SU-DHL-6 (cell line): Measurements from ENCODE around the gene CCM2.

Source experiments
- H2AFZ ChIP-seq: fragments of 200-600 bp; sonication (generic); 2 replicates; pipeline ENCODE4 v1.6.1; 2014; ENCODE audit warnings: low read depth, mild to moderate bottlenecking, moderate library complexity, mixed read lengths, antibody characterized with exemption, low read length; ENCODE audit not compliant: severe bottlenecking
- H3F3A ChIP-seq: fragments of 200-600 bp; shearing (Covaris generic); 2 replicates; pipeline ENCODE4 v1.6.0; 2016; ENCODE audit warnings: antibody characterized with exemption, mild to moderate bottlenecking; ENCODE audit not compliant: insufficient read depth
- H3K27ac ChIP-seq: fragments of 200-600 bp; sonication (generic); 2 replicates; pipeline ENCODE4 v1.5.1; 2016; ENCODE audit warnings: low read depth, mild to moderate bottlenecking, low read length, moderate library complexity, mixed read lengths
- H3K27me3 ChIP-seq: fragments of 200-600 bp; sonication (generic), shearing (Covaris generic); 2 replicates; pipeline ENCODE4 v1.6.0; 2014; ENCODE audit warnings: mild to moderate bottlenecking, low read length
- H3K36me3 ChIP-seq: fragments of 200-600 bp; sonication (generic); 2 replicates; pipeline ENCODE4 v1.6.1; 2014; ENCODE audit warnings: mild to moderate bottlenecking, low read length, mixed read lengths
- H3K4me2 ChIP-seq: fragments of 300-600, 200-600 bp; shearing (Covaris generic), sonication (generic); 2 replicates; pipeline ENCODE4 v1.6.0; 2014; ENCODE audit warnings: low read length, low read depth, mild to moderate bottlenecking; ENCODE audit not compliant: poor library complexity, severe bottlenecking
- H3K4me3 ChIP-seq: fragments of 200-600 bp; sonication (generic); 2 replicates; pipeline ENCODE4 v1.5.1; 2014; ENCODE audit warnings: antibody characterized with exemption, low read length, mild to moderate bottlenecking, mixed read lengths; ENCODE audit not compliant: insufficient read depth, poor library complexity, severe bottlenecking
- H3K79me2 ChIP-seq: fragments of 200-600 bp; sonication (generic); 2 replicates; pipeline ENCODE4 v1.6.1; 2014; ENCODE audit warnings: mild to moderate bottlenecking, low read length, moderate library complexity; ENCODE audit not compliant: insufficient read depth
- H3K9ac ChIP-seq: fragments of 200-600 bp; sonication (generic); 2 replicates; pipeline ENCODE4 v1.7.0; 2014; ENCODE audit warnings: mild to moderate bottlenecking, low read length
- H3K9me2 ChIP-seq: fragments of 200-600 bp; sonication (generic); replicated peaks from 2 replicates; pipeline ENCODE4 v1.6.1; 2014; ENCODE audit warnings: low read length; ENCODE audit not compliant: insufficient read depth
- H3K9me3 ChIP-seq: fragments of 200-600 bp; sonication (generic); 2 replicates; pipeline ENCODE4 v1.6.1; 2014; ENCODE audit warnings: low read length, mixed read lengths; ENCODE audit not compliant: insufficient read depth
- H4K20me1 ChIP-seq: fragments of 200-600 bp; sonication (generic); 2 replicates; pipeline ENCODE4 v1.6.1; 2014; ENCODE audit warnings: low read depth, mild to moderate bottlenecking, antibody characterized with exemption, low read length, moderate library complexity, mixed read lengths
- EZH2phosphoT487 ChIP-seq: fragments of 200-600 bp; sonication (generic), shearing (Covaris generic); conservative IDR thresholded peaks from 2 replicates; pipeline ENCODE4 v1.6.1; 2018; ENCODE audit warnings: mild to moderate bottlenecking, antibody characterized with exemption, low read length, moderate library complexity, mixed read lengths
- TF ChIP-seq, protein P1 (sequence below): fragments of 200-600 bp; sonication (generic); IDR thresholded peaks from one replicate; pipeline ENCODE4 v1.5.1; 2017; ENCODE audit warnings: antibody characterized with exemption, mild to moderate bottlenecking, low read length, moderate library complexity; ENCODE audit not compliant: insufficient read depth, poor library complexity, severe bottlenecking

The CCM2 gene

GRCh38 chr7:44956157-44956766 is 43.7 kb upstream of the CCM2 start:
- Histone ChIP-seq H3K36me3 (no peaks in the 10 kb centered on the region), H3F3A (no peaks in the 10 kb centered on the region), H3K27me3 (no peaks in the 10 kb centered on the region), H3K9me3 (no peaks in the 10 kb centered on the region), H3K9ac (no peak overlapping the region), H3K27ac (no peak overlapping the region), H4K20me1 (no peaks in the 10 kb centered on the region), H3K9me2 (no peaks in the 10 kb centered on the region), H2AFZ (no peak overlapping the region), H3K4me3 (no peak overlapping the region), H3K79me2 (no peaks in the 10 kb centered on the region), H3K4me2 (no peak overlapping the region)
- TF ChIP-seq, protein P1, sequence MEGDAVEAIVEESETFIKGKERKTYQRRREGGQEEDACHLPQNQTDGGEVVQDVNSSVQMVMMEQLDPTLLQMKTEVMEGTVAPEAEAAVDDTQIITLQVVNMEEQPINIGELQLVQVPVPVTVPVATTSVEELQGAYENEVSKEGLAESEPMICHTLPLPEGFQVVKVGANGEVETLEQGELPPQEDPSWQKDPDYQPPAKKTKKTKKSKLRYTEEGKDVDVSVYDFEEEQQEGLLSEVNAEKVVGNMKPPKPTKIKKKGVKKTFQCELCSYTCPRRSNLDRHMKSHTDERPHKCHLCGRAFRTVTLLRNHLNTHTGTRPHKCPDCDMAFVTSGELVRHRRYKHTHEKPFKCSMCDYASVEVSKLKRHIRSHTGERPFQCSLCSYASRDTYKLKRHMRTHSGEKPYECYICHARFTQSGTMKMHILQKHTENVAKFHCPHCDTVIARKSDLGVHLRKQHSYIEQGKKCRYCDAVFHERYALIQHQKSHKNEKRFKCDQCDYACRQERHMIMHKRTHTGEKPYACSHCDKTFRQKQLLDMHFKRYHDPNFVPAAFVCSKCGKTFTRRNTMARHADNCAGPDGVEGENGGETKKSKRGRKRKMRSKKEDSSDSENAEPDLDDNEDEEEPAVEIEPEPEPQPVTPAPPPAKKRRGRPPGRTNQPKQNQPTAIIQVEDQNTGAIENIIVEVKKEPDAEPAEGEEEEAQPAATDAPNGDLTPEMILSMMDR: no peak
- TF ChIP-seq EZH2phosphoT487: no peak

DNA sequence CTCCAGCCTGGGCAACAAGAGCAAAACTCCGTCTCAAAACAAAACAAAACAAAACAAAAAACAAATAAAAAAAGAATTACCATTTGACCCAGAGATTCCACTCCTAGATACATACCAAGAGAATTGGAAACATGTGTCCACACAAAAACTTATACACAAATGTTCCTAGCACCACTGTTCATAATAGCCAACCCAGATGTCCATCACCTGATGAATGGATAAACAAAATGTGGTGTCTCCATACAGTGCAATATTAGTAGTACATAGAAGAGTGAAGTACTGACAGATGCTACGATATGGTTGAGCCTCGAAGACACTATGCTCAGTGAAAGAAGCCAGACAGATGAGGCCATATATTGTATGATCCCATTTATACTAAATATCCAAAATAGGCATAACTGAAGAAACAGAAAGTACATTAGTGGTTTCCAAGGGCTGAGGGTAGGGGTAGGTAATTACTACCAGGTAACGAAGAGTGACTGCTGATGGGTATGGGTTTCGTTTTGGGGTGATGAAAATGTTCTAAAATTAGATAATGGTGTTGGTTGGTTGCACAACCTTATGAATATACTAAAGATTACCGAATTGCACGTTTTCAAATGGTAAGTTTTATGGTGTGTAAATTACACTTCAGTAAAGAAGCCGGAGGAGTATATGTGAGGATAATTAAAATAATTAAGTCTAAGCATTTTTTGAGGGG is 41.2 kb upstream of the CCM2 start:
- no peak overlapping the region for H3K4me3 ChIP-seq
- no peak overlapping the region for H3K27ac ChIP-seq
- no peaks in the 10 kb centered on the region for H4K20me1 ChIP-seq
- H3F3A ChIP-seq: no peaks in the 10 kb centered on the region
- TF ChIP-seq EZH2phosphoT487: no peak
- TF ChIP-seq, protein P1: no peak
- no peak overlapping the region for H3K4me2 ChIP-seq
- H3K9ac ChIP-seq: no peak overlapping the region
- no peak overlapping the region for H2AFZ ChIP-seq
- no peaks in the 10 kb centered on the region for H3K36me3 ChIP-seq
- H3K27me3 ChIP-seq: no peaks in the 10 kb centered on the region
- no peaks in the 10 kb centered on the region for H3K9me2 ChIP-seq
- H3K9me3 ChIP-seq: no peaks in the 10 kb centered on the region
- no peaks in the 10 kb centered on the region for H3K79me2 ChIP-seq

- Histone ChIP-seq H2AFZ (no peak overlapping the region), H3K9me2 (no peaks in the 10 kb centered on the region), H3K4me3 (no peak overlapping the region), H3K4me2 (no peak overlapping the region), H3K9ac (no peak overlapping the region), H3K27ac (no peak overlapping the region), H4K20me1 (no peaks in the 10 kb centered on the region), H3K36me3 (no peaks in the 10 kb centered on the region), H3K9me3 (no peaks in the 10 kb centered on the region), H3K79me2 (no peaks in the 10 kb centered on the region), H3K27me3 (no peaks in the 10 kb centered on the region), H3F3A (no peaks in the 10 kb centered on the region)
- TF ChIP-seq, protein P1: no peak
- TF ChIP-seq EZH2phosphoT487: no peak
These were observed 40.5 kb upstream of the CCM2 start for GRCh38 chr7:44959433-44959951.
